Middle frontal gyrus (tissue), 1 donor: ENCODE data around the gene ATP5PD.
A peak's percentile ranks its signal among the peaks of the same experiment; 100 is the strongest.
"Not testable (repeated sequence)": the region's sequence is repeated elsewhere in the genome, so short reads cannot be mapped to it uniquely, and the experiment has no call there.

Experiments
- DNase-seq: peaks from one replicate; pipeline ENCODE4 v3.0.0-alpha.2; 2015; ENCODE audit warnings: low spot score; ENCODE audit errors: extremely low spot score

Gene ATP5PD

GRCh38 chr17:75059369-75060345 is 12.9 kb upstream of the ATP5PD start:
- peak; percentile 70 for DNase-seq

- no peak for DNase-seq
These were observed 5.2 kb upstream of the ATP5PD start for GRCh38 chr17:75051941-75052340.

- DNase-seq: no peak
These were observed 2.9 kb upstream of the ATP5PD start for GRCh38 chr17:75049706-75050105.

GRCh38 chr17:75049057-75049456 is 2.3 kb upstream of the ATP5PD start:
- DNase-seq: no peak

- DNase-seq: peak; percentile 29
These were observed 1.6 kb upstream of the ATP5PD start for GRCh38 chr17:75048249-75048878.

GRCh38 chr17:75047398-75048098 is 779 bp upstream of the ATP5PD start:
- DNase-seq: no peak

GRCh38 chr17:75045946-75046406 is 793 bp downstream of the ATP5PD start:
- DNase-seq: not testable (repeated sequence)

GRCh38 chr17:75044716-75045115 is 2.1 kb downstream of the ATP5PD start:
- DNase-seq: no peak

GRCh38 chr17:75043789-75044188 is 3.0 kb downstream of the ATP5PD start:
- DNase-seq: not testable (repeated sequence)

GRCh38 chr17:75041656-75042280 is 5.0 kb downstream of the ATP5PD start:
- DNase-seq: no peak

- no peak for DNase-seq
These were observed 7.5 kb downstream of the ATP5PD start for GRCh38 chr17:75039238-75039637.

GRCh38 chr17:75036643-75037268 is 10.0 kb downstream of the ATP5PD start:
- peak; percentile 30 for DNase-seq

GRCh38 chr17:75034236-75034908 is 12.4 kb downstream of the ATP5PD start:
- DNase-seq: peak; percentile 21

GRCh38 chr17:75033346-75034235 is 13.2 kb downstream of the ATP5PD start:
- DNase-seq: peak; percentile 86

- DNase-seq: no peak
These were observed 14.0 kb downstream of the ATP5PD start for GRCh38 chr17:75032720-75033280.

GRCh38 chr17:75031972-75032719 is 14.6 kb downstream of the ATP5PD start:
- DNase-seq: peak; percentile 83

GRCh38 chr17:75030161-75030560 is 16.6 kb downstream of the ATP5PD start:
- DNase-seq: no peak

GRCh38 chr17:75026650-75027049 is 20.1 kb downstream of the ATP5PD start:
- not testable (repeated sequence) for DNase-seq
